Epithelial cell of esophagus (primary cell): ENCODE measurements around the gene EFCC1.

Experiments used
- DNase-seq: peaks from one replicate; pipeline ENCODE4 v3.0.0; 2010; ENCODE audit warnings: low read depth
- H3K4me3 ChIP-seq: 2 replicates; pipeline ENCODE4 v1.5.1; 2011; ENCODE audit warnings: mild to moderate bottlenecking, low read length, control low read depth
- TF ChIP-seq, protein P1 (sequence below): IDR thresholded peaks from 2 replicates; pipeline ENCODE4 v1.5.1; 2011; ENCODE audit warnings: low read depth, mild to moderate bottlenecking, low read length, control low read depth, inconsistent platforms; ENCODE audit not compliant: insufficient read depth; ENCODE audit errors: missing control alignments

Gene EFCC1

DNA sequence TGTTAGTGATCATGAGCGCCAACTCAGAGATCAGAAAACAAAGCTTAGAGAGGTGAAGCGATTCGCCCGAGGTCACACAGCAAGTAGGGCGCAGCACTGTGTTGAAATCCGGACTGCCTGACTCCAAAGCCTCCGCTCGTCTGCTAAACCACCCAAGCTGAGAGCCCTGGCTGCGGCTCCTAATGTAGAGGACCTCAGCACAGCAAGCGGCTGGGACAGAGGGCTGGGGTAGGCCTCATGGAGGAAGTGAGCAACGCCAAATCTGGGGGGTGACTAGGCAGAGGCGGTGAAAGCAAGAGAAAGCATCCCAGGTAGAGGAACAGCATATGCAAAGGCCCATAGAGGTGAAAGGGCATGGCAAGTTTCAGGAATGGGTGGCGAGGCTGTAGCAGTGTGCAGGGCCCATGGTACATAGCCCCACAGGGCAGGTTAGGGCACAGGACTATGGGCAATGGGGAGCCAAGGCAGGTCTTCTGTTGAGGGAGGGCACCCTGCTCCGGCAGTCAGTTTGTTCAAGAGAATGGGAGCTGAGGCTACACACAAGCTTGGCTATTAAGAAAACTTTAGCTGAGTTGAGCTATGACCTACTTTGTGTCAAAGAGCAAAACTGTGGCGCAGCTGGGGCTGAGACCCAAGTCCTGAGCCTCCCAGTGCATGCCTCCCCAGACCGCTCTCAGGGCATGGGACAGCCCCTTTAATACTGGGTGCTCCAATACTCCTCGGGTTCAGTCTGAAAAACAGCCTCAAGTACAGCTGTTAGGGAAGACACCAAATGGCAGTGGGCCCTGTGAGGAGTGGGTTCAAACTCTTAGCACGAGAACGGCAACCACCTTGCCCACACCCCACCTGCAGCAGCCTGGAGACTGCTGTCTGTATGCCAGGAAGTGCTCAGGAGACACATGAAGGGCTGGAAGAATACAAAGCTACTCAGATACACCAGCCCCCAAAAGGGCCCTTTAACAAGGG, 6.2 kb upstream of the EFCC1 start:
- TF ChIP-seq, protein P1, sequence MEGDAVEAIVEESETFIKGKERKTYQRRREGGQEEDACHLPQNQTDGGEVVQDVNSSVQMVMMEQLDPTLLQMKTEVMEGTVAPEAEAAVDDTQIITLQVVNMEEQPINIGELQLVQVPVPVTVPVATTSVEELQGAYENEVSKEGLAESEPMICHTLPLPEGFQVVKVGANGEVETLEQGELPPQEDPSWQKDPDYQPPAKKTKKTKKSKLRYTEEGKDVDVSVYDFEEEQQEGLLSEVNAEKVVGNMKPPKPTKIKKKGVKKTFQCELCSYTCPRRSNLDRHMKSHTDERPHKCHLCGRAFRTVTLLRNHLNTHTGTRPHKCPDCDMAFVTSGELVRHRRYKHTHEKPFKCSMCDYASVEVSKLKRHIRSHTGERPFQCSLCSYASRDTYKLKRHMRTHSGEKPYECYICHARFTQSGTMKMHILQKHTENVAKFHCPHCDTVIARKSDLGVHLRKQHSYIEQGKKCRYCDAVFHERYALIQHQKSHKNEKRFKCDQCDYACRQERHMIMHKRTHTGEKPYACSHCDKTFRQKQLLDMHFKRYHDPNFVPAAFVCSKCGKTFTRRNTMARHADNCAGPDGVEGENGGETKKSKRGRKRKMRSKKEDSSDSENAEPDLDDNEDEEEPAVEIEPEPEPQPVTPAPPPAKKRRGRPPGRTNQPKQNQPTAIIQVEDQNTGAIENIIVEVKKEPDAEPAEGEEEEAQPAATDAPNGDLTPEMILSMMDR, result no peak

DNA sequence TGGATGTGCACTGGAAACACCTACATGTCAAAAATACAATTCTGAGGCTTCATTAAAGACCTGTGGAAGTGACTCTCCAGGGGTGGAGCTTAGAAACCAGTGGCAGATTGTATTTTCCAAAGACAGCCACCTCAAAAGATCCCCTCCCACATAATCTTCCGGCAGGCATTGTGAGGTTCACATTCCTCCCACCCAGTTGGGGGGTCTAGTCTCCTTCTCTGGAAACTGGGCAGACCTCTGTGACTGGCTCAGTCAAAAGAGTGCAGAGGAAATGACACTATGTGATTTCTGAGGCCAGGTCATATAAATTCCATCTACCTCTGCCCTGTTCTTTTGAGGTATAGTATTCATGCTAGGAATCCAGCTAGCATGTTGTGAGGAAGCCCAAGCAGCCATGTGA, 5.4 kb upstream of the EFCC1 start:
- TF ChIP-seq, protein P1, result no peak
- no peak overlapping the region for H3K4me3 ChIP-seq
- DNase-seq, result no peak

More for the DNA sequence above, 6.2 kb upstream of the EFCC1 start:
- no peak for DNase-seq
- H3K4me3 ChIP-seq, result no peak overlapping the region

DNA sequence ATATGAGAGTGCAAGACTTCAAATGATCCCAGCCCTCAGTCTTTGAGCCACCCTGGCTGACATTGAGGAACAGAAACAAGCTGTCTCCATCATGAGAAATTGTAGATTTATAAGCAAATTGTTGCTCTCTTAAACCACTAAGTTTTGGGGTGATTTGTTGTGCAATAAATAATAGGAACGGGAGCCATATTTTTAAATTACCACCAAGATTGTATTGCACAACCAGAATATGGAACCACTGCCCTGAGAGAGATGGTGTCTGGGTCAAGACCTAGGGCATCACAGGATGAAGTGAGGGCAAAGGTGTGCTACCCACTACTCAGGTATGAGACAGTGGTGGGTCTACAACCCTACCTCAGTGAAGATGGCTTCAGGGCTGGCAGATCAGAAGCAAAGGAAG, 4.9 kb upstream of the EFCC1 start:
- no peak for DNase-seq
- TF ChIP-seq, protein P1, result no peak

DNA sequence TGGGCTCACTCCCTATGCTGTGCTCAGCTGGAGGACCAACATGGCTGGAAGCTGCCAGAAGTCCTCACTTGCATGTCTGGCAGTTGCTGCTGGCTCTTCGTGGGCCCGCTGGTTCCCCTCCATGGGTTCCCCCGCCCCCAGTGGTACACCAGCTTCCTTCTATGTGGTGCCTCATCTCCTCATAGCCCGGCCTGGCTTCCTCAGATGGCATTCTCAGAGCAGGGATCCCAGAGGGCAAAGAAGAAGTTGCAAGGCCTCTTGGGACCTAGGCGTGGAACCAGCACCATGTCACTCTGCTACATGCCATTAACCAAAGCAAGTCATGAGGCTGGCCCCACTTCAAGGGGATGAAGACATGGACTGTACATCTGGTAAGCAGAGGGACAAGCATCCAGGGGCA, 4.4 kb upstream of the EFCC1 start:
- H3K4me3 ChIP-seq, result no peak overlapping the region
- no peak for DNase-seq
- TF ChIP-seq, protein P1, result no peak

More for the DNA sequence above, 4.9 kb upstream of the EFCC1 start:
- H3K4me3 ChIP-seq, result no peak overlapping the region

- no peak overlapping the region for H3K4me3 ChIP-seq
- no peak for DNase-seq
- TF ChIP-seq, protein P1, result no peak
These were observed 3.5 kb upstream of the EFCC1 start for GRCh38 chr3:128997486-128998133.

DNA sequence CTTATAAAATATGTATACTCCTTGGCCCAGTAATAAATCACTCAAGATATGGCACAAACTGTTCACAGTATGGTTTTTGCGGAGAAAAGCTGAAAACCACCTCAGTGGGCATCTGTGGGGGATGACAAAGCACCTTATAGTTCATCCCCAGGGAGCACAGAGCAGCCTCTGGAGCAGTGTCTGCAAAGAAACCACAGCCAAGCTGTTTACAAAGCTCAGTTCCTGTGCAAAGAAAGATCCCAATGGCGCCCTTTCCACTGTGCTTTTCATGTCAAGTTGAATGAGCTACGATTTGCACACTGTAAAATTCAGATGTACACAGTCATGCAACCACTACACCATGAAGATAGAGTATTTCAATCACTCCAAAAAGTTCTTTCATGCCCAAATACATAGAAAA, 2.5 kb upstream of the EFCC1 start:
- TF ChIP-seq, protein P1, result no peak
- H3K4me3 ChIP-seq, result no peak overlapping the region

GRCh38 chr3:128999102-128999501, 2.0 kb upstream of the EFCC1 start:
- no peak for DNase-seq
- H3K4me3 ChIP-seq, result no peak overlapping the region
- TF ChIP-seq, protein P1, result no peak

More for the DNA sequence above, 2.5 kb upstream of the EFCC1 start:
- DNase-seq, result no peak
